ENCODE measurements around the gene TSPAN9.

TSPAN9 gene

GRCh38 chr12:3250034-3250433 lies 172.9 kb downstream of the TSPAN9 start:
- DNase-seq (ENCODE audit: low read depth in 3 of 3), result no peak

- no peak for DNase-seq (ENCODE audit: low read depth in 3 of 3)
Measured at GRCh38 chr12:3250576-3250975, 173.4 kb downstream of the TSPAN9 start.

- DNase-seq (ENCODE audit: low read depth in 3 of 3), result no peak
Measured at GRCh38 chr12:3251067-3251466, 173.9 kb downstream of the TSPAN9 start.

DNA sequence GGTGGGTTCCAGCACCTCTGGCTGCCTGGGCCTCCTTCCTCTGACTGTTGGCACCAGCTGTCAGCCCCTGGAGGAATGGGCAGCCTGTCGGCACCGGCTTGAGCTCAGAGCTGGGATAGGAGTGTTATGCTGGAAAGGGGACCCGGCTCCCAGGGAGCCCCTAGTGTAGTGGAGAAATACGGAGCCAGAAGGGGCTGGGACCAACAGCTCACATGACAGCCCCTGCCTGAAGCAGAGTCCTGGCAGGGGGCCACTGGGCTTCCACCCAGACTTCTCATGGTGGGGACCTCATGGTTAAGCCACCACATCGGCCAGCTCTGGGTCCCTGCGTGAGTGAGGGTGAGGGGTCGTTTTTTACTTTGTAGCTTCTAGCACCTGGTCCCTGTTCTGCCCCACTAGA lies 174.5 kb downstream of the TSPAN9 start:
- DNase-seq (ENCODE audit: low read depth in 3 of 3), result no peak

- DNase-seq (ENCODE audit: low read depth in 3 of 3), result no peak
Measured at GRCh38 chr12:3252450-3252891, 175.3 kb downstream of the TSPAN9 start.

GRCh38 chr12:3253682-3254275 lies 176.6 kb downstream of the TSPAN9 start:
- DNase-seq (ENCODE audit: low read depth in 3 of 3), result no peak

DNA sequence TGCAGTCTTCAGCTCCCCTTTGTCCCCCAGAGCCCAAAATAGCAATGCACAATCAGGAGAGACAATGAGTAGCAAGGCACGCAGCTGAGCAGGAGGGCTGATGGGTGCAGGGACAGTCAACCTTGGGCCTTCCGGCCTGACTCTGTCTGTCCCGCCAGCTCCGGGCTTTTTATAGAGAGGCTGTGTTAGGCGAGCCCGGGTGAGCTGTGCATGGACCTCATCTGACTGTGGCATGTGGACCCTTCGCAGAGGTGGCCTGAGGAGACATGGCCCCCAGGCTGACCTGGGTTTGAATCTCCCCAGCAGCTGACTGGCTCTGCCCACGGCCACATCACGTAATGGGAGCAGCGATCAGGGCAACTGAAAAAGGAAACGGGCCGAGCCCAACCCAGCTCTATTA lies 177.9 kb downstream of the TSPAN9 start:
- no peak for DNase-seq (ENCODE audit: low read depth in 3 of 3)

- no peak for DNase-seq (ENCODE audit: low read depth in 3 of 3)
Measured at GRCh38 chr12:3256103-3256631, 179.0 kb downstream of the TSPAN9 start.

DNA sequence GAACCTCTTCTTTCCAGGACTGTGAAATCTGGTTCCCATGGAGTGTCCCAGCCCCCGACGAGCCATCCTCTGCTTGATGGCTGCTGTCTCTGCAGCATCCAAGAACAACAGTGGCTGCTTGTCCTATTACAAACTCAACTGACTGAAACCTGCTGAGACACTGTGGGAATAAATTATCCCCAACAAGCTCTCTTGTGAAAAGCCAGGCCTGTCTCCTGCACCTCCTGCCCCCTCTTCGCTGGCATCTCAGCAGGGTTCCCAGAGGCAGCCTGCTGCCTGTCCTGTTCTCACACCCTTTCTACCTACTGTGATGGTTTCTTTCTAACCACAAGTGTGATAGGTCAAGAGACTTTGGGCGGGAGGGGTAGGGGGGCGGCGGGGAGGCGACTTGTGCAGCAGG lies 180.2 kb downstream of the TSPAN9 start:
- no peak for DNase-seq (ENCODE audit: low read depth in 3 of 3)

DNA sequence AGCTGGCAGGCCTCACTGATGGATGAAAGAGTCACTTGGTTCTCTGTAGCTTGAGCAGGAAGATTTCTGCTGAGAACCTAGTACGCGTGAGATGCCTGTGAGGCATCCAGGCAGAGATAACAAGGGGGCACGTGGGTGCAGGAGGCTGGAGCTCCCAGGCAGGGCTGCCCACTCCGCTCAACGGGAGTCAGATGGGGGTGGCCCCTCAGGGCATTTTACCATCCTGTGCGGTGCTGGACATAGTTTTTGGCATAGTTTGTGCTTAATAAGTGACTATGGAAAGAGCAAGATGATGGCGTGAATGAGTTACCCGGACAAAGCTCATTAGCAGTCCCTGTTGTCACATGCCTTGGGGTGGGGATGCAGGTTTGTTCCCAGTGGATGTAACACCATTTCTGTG lies 182.8 kb downstream of the TSPAN9 start:
- DNase-seq (ENCODE audit: low read depth in 3 of 3), result no peak

GRCh38 chr12:3261782-3262359 lies 184.7 kb downstream of the TSPAN9 start:
- no peak for DNase-seq (ENCODE audit: low read depth in 3 of 3)

GRCh38 chr12:3262470-3262869 lies 185.3 kb downstream of the TSPAN9 start:
- DNase-seq (ENCODE audit: low read depth in 3 of 3), result no peak

DNA sequence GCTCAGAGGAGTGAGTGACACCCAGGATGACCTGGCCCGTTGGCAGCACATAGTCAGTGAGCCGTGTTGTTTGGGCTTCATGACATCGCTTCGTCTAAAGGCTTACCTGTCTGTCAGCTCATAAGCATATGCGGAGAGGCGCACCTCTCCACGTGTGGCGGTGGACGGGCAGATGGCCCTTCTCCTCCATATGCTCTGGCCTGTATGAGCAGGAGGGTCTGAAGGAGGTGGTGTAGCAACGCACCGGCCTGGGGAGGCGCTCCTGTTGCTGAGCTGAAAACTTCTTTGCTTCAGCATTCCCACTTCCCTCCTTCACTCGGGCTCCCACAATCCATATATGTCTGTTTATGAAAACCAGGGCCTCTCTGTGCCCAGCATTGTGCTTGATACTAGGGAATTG lies 186.1 kb downstream of the TSPAN9 start:
- no peak for DNase-seq (ENCODE audit: low read depth in 3 of 3)

- no peak for DNase-seq (ENCODE audit: low read depth in 3 of 3)
Measured at GRCh38 chr12:3263939-3264922, 187.1 kb downstream of the TSPAN9 start.

- DNase-seq (ENCODE audit: low read depth in 3 of 3), result no peak
Measured at GRCh38 chr12:3265406-3265805, 188.2 kb downstream of the TSPAN9 start.

GRCh38 chr12:3266638-3267037 lies 189.5 kb downstream of the TSPAN9 start:
- DNase-seq (ENCODE audit: low read depth in 3 of 3), result no peak

DNA sequence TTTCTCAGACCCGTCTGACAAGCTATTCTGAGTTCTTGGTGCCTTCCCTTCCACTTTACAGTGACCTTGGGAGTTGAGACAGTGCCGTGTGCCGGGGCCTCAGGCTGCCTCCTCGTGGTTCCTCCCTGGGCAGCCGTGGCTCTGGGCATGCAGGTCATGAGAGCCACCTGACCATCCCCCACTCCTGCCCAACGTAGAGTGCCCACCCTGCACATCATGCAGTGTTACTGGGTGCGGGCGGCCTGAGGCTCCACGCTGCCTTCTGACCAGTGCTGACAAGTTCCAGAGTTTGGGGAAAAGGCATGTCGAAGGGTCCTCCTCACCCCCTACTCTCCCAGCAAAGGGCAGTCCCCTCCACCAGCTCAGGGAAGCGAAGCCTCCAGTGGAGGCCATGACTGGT lies 190.5 kb downstream of the TSPAN9 start:
- DNase-seq (ENCODE audit: low read depth in 3 of 3), result no peak

- DNase-seq (ENCODE audit: low read depth in 3 of 3), result no peak
Measured at GRCh38 chr12:3269594-3269993, 192.4 kb downstream of the TSPAN9 start.

GRCh38 chr12:3271146-3271545 lies 194.0 kb downstream of the TSPAN9 start:
- DNase-seq (ENCODE audit: low read depth in 3 of 3), result no peak

DNA sequence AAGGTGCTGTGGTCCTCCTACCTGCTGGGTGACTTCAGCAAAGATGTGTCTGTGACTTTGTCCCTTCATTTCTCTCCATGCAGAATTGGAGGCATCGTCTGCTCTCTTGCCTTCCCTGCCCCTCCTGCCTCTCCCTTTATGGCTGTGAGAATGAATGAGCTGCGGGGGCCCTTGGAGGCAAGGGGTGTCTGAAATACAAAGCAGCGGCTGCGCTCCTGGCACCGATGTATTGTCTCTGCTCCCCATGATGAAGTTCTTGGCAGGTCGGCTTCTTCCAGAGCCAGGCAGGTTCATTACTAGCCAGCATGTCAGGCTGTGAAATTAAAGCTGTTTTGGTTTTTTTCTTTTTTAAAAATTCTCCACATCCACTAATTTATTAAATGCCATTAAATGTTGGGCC lies 194.5 kb downstream of the TSPAN9 start:
- no peak for DNase-seq (ENCODE audit: low read depth in 3 of 3)

GRCh38 chr12:3272958-3273357 lies 195.8 kb downstream of the TSPAN9 start:
- no peak for DNase-seq (ENCODE audit: low read depth in 3 of 3)

DNA sequence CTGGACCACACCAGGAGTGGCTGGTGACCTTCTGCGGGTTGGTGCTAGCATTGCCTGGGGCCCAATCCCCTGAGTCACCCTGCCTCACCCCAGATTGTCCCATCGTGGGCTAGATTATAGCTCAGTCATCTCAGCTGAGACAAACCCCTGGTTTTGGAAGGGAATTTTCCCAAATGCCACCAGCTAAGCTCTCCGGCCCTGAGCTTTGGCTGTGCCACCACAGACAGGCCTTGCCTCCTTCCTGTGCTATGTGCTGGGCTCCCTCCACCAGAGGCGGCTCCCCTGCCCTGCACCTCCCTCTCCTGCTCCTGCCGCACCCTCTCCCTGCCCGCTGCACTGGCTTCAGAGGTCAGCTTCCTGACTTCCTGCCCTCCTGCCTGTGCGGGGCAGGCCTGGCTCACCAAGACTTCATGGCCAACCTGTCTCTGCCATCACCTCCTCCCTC lies 196.3 kb downstream of the TSPAN9 start:
- no peak for DNase-seq (ENCODE audit: low read depth in 3 of 3)

All from stimulated activated CD4-positive, alpha-beta T cell treated with anti-CD3 and anti-CD28 coated beads, TNF-alpha, amount 100 ng/mL, for 4 hours (primary cell).